KOPT-K1 (cell line): Measurements from ENCODE around the gene GATB.

Experiments used
- H3K27ac ChIP-seq: fragments of 200-600 bp; sonication (generic); 2 replicates; pipeline ENCODE4 v1.5.1; 2016; ENCODE audit warnings: antibody characterized with exemption, mild to moderate bottlenecking, low read depth, low read length; ENCODE audit not compliant: poor library complexity, severe bottlenecking
- H3K36me3 ChIP-seq: fragments of 200-600 bp; sonication (generic); 2 replicates; pipeline ENCODE4 v1.5.1; 2017; ENCODE audit warnings: antibody characterized with exemption, mild to moderate bottlenecking, low read length, moderate library complexity; ENCODE audit not compliant: insufficient read depth
- H3K9me3 ChIP-seq: fragments of 200-600 bp; sonication (generic); 2 replicates; pipeline ENCODE4 v1.5.1; 2017; ENCODE audit warnings: antibody characterized with exemption, low read length, mild to moderate bottlenecking; ENCODE audit not compliant: insufficient read depth, poor library complexity, severe bottlenecking

Gene GATB

DNA sequence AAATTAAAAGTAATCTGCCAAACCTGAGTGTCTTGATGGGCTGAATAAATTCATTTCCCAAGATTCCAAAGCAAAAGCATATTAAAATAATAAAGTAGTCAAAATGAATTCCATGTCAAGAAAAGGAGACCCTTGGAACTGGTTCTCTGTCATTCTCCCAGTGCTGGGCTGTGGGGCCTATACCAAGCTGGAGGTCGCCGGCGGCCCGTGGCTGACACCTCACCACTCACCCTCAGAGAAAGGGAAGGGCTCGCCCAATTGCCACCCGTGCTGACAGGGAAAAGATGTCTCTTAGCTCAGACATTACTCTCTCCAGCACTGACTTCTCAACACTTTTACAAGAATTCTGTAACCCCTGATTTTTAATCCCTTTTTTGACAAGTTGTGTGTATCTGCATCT lies 51.7 kb downstream of the GATB start:
- 0 out of 2 replicates have a peak, but pooled peaks cover 9% of the 10 kb centered on the region for H3K36me3 ChIP-seq
- no peaks in the 10 kb centered on the region for H3K9me3 ChIP-seq
- no peak overlapping the region for H3K27ac ChIP-seq

DNA sequence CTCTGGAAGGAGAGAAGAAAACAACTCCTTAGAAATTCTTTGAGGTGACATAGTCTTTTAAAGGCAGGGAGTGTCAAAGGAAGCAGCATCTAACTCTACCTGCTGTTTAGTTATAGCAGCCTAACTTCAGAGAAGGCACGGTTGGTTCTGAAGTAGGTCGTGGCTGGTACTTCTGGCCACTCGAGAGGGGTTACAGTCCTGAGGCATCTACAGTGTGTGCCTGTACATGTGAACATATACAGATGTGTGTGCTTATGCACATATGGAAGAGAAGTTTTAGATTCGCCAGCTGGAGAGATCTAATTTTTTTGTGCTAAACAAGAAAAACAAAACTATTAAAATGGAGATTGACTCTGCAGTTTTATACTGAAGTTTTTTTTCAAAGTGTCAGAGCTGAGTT lies 52.7 kb downstream of the GATB start:
- Histone ChIP-seq H3K9me3 (no peaks in the 10 kb centered on the region), H3K36me3 (0 out of 2 replicates have a peak, but pooled peaks cover 9% of the 10 kb centered on the region), H3K27ac (no peak overlapping the region)

DNA sequence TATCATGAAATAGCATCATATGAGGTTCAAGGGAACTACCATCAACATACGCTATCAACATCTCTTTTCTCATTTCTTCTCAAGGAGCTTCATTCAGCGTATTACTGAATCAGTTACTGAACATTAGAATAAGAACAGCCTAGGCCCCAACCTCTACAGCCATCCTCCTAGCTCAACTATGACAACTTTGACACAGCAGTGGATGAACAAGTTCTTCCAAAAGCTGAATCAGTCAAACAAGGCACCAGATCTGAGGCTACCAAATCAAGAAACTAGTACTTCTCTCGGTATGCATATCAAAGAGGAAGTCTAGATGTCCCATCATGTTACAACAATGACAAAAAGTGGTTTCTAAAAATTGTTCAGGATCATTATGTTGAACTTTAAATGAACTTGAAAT lies 57.4 kb downstream of the GATB start:
- Histone ChIP-seq H3K36me3 (peaks cover 26% of the 10 kb centered on the region; the same call in 1 of the 2 replicates), H3K9me3 (no peaks in the 10 kb centered on the region), H3K27ac (no peak overlapping the region)

- H3K36me3 ChIP-seq, result peaks cover 21% of the 10 kb centered on the region; the same call in 1 of the 2 replicates
These were observed 58.6 kb downstream of the GATB start for GRCh38 chr4:151702256-151702655.

GRCh38 chr4:151700566-151701316 lies 60.1 kb downstream of the GATB start:
- H3K27ac ChIP-seq, result no peak overlapping the region
- peaks cover 21% of the 10 kb centered on the region; the same call in 1 of the 2 replicates for H3K36me3 ChIP-seq
- no peaks in the 10 kb centered on the region for H3K9me3 ChIP-seq

More at GRCh38 chr4:151702256-151702655, 58.6 kb downstream of the GATB start:
- H3K27ac ChIP-seq, result no peak overlapping the region
- no peaks in the 10 kb centered on the region for H3K9me3 ChIP-seq

DNA sequence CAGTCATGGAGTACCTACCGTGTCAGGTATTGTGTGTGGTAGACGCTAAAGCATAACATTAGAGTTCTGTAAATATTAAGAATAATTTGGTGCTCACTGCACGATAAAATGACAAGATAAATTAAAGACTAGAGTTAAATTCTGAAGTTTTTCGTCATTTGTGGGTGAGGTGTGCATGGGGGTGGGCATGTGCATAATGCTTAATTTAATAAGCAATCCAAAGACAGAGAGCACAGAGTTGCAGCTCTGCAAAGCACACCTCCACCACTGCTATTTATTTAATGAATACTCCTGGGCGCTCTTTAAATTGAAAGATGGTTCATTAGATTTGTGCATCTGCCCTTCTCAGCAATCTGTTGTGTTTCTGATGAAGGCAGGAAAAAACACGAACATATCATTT lies 62.6 kb downstream of the GATB start:
- H3K36me3 ChIP-seq, result peaks cover 17% of the 10 kb centered on the region; the same call in 1 of the 2 replicates
- H3K9me3 ChIP-seq, result no peaks in the 10 kb centered on the region
- H3K27ac ChIP-seq, result no peak overlapping the region

GRCh38 chr4:151694961-151695720 lies 65.7 kb downstream of the GATB start:
- Histone ChIP-seq H3K27ac (no peak overlapping the region), H3K36me3 (0 out of 2 replicates have a peak, but pooled peaks cover 3% of the 10 kb centered on the region), H3K9me3 (no peaks in the 10 kb centered on the region)

GRCh38 chr4:151692821-151693673 lies 67.8 kb downstream of the GATB start:
- no peak overlapping the region for H3K27ac ChIP-seq
- H3K36me3 ChIP-seq, result no peaks in the 10 kb centered on the region
- no peaks in the 10 kb centered on the region for H3K9me3 ChIP-seq

GRCh38 chr4:151692443-151692782 lies 68.4 kb downstream of the GATB start:
- Histone ChIP-seq H3K9me3 (no peaks in the 10 kb centered on the region), H3K27ac (no peak overlapping the region), H3K36me3 (peaks cover 5% of the 10 kb centered on the region; the same call in 1 of the 2 replicates)

GRCh38 chr4:151691639-151692442 lies 69.0 kb downstream of the GATB start:
- Histone ChIP-seq H3K36me3 (peaks cover 5% of the 10 kb centered on the region; the same call in 1 of the 2 replicates), H3K9me3 (no peaks in the 10 kb centered on the region), H3K27ac (no peak overlapping the region)

DNA sequence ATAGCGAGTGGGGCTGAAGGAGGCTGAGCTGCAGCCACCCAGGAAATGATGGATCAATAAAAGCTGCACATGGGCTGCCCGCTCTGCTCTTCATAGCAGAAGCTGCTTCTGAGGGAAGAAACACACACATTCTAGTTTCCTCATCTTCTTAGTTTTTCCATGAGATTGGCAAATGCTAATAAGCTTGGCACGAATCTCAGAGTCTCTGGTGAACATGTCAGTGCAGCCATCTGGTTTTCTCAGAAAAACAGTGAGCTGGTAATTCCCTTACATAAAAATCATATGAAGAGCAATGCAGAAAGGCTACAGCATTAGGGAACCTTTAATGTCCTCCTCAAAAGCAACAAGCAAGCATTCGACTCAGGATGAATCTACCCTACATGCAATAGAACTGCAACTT lies 69.9 kb downstream of the GATB start:
- Histone ChIP-seq H3K27ac (no peak overlapping the region), H3K36me3 (peaks cover 5% of the 10 kb centered on the region; the same call in 1 of the 2 replicates), H3K9me3 (no peaks in the 10 kb centered on the region)

DNA sequence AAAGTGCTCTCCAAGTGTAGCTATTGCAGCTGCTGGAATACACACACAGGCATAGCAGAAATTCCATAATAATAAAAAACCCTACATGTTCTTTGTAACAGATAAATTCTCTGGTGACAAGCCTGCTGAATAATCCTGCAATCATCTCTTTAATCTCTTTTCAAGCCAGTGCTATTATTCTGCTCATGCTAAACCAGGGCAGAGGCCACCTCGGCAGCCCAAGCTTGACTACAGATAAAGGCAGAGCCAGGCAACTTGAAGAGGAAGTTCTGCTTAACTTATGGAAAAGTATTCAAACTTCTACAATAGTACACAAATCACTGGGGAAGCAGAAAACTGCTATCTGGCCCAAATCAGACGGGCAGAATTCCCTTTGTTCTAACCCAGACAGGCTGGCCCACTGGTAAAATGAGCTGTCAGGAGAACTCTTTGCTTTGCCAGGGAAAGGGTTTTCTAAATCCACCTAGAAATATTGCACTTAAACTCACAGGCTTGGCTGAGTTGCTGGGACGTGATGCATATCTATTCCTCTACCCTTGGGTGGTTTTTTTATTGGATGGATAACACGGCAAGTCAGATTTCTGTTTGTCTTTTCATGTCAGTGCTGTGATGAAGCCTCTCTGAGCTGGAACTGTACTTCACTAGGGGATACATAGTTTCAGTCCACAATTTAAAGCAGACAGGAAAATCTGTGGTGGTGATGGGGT lies 70.5 kb downstream of the GATB start:
- peaks cover 5% of the 10 kb centered on the region; the same call in 1 of the 2 replicates for H3K36me3 ChIP-seq
- no peaks in the 10 kb centered on the region for H3K9me3 ChIP-seq
- no peak overlapping the region for H3K27ac ChIP-seq

DNA sequence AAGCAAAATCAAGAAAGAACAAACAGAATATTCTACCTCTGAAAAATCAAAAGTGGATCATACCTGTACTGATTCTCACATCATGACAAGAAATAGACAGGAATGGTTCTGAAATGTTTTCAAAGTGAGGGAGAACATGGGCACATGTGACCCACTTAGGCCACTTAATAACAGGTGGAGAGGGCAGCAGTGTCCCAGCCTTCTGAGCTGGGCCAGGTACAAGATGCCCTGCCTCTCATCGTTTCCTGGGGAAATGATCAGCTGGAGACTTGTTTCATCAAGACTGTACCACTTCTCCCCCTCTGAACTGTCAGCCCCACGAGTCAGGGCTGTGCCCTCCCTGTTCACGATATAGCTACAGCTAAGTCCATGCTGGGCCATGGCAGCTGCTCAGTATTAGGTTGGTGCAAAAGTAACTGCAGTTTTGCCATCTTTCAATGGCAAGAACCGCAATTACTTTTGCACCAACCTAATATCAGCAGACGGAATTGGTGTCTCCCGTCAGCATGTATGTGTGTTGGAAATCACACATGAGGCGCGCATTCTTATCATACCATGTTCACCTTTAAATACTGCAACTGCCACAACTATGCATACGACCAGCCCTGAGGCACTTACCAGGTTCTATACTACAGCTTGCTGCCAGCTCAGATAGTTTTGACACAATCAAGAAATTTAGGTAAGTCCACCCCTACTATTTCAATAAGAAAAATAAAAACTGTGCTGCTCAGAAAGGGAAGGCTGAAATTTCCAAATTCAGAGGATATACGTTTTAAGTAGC lies 71.4 kb downstream of the GATB start:
- H3K27ac ChIP-seq, result no peak overlapping the region
- H3K36me3 ChIP-seq, result peaks cover 5% of the 10 kb centered on the region; the same call in 1 of the 2 replicates
- H3K9me3 ChIP-seq, result no peaks in the 10 kb centered on the region
